ENCODE data around the gene WDR37.
"Not testable (repeated sequence)": the region's sequence is repeated elsewhere in the genome, so short reads cannot be mapped to it uniquely, and the experiment has no call there.

Gene WDR37

GRCh38 chr10:1109795-1110673 is 53.8 kb downstream of the WDR37 start:
- no peak for DNase-seq

- DNase-seq, result no peak
These were observed 54.5 kb downstream of the WDR37 start for GRCh38 chr10:1110674-1111119.

GRCh38 chr10:1114315-1114714 is 58.1 kb downstream of the WDR37 start:
- no peak for DNase-seq

GRCh38 chr10:1114719-1115606 is 58.8 kb downstream of the WDR37 start:
- no peak for DNase-seq

GRCh38 chr10:1115607-1115955 is 59.4 kb downstream of the WDR37 start:
- DNase-seq, result no peak

GRCh38 chr10:1116051-1116450 is 59.9 kb downstream of the WDR37 start:
- no peak for DNase-seq

- DNase-seq, result no peak
These were observed 60.6 kb downstream of the WDR37 start for GRCh38 chr10:1116696-1117280.

- no peak for DNase-seq
These were observed 61.5 kb downstream of the WDR37 start for GRCh38 chr10:1117651-1118050.

- DNase-seq, result not testable (repeated sequence)
These were observed 62.1 kb downstream of the WDR37 start for GRCh38 chr10:1118318-1118717.

GRCh38 chr10:1119027-1119426 is 62.8 kb downstream of the WDR37 start:
- DNase-seq, result no peak

- DNase-seq, result no peak
These were observed 63.3 kb downstream of the WDR37 start for GRCh38 chr10:1119501-1119900.

- DNase-seq, result no peak
These were observed 64.1 kb downstream of the WDR37 start for GRCh38 chr10:1120306-1120705.

GRCh38 chr10:1120801-1121211 is 64.6 kb downstream of the WDR37 start:
- no peak for DNase-seq

- no peak for DNase-seq
These were observed 65.2 kb downstream of the WDR37 start for GRCh38 chr10:1121271-1121970.

GRCh38 chr10:1122349-1122748 is 66.2 kb downstream of the WDR37 start:
- no peak for DNase-seq

- no peak for DNase-seq
These were observed 67.0 kb downstream of the WDR37 start for GRCh38 chr10:1123198-1123597.

GRCh38 chr10:1123972-1124371 is 67.8 kb downstream of the WDR37 start:
- no peak for DNase-seq

GRCh38 chr10:1124796-1125195 is 68.6 kb downstream of the WDR37 start:
- DNase-seq, result no peak

GRCh38 chr10:1126461-1126860 is 70.3 kb downstream of the WDR37 start:
- no peak for DNase-seq

- DNase-seq, result no peak
These were observed 71.4 kb downstream of the WDR37 start for GRCh38 chr10:1127629-1128028.

- DNase-seq, result no peak
These were observed 71.9 kb downstream of the WDR37 start for GRCh38 chr10:1128115-1128514.

- DNase-seq, result no peak
These were observed 72.5 kb downstream of the WDR37 start for GRCh38 chr10:1128649-1129048.

- no peak for DNase-seq
These were observed 74.0 kb downstream of the WDR37 start for GRCh38 chr10:1130226-1130625.
